Hepatocyte (in vitro differentiated cells): ENCODE measurements around the gene AKT2.

Experiments used
- EZH2 ChIP-seq: fragments of 200-600 bp; sonication (generic); IDR thresholded peaks from 2 replicates; pipeline ENCODE4 v1.6.1; 2016; ENCODE audit warnings: antibody characterized with exemption, mild to moderate bottlenecking, borderline replicate concordance
- TF ChIP-seq, protein P1 (sequence below): fragments of 200-600 bp; sonication (generic); IDR thresholded peaks from 2 replicates; pipeline ENCODE4 v1.5.1; 2016; ENCODE audit warnings: antibody characterized with exemption, mild to moderate bottlenecking; ENCODE audit not compliant: poor library complexity

DNA sequence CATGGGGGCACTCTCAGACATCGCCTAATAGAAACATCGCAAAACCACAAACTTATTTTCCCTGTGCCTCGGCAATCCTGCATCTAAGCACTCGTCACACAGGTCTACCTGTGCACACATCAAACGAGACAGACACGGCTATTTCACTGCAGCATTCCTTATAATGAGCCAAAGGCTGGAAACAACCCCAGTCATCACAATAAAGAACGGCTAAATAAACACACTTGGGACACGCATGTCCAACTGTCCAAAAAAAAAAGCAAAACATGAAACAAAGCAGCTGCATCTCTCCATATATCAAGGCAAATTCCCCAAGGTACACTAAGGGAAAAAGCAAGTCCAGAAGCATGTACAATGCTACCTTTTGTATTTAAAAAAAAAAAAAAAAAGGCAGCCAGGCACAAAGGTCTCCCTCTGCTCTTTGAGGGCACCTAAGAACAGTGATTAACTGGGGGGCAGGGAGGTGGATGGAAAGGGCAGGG is 31.5 kb downstream of the AKT2 start:
- TF ChIP-seq, protein P1, sequence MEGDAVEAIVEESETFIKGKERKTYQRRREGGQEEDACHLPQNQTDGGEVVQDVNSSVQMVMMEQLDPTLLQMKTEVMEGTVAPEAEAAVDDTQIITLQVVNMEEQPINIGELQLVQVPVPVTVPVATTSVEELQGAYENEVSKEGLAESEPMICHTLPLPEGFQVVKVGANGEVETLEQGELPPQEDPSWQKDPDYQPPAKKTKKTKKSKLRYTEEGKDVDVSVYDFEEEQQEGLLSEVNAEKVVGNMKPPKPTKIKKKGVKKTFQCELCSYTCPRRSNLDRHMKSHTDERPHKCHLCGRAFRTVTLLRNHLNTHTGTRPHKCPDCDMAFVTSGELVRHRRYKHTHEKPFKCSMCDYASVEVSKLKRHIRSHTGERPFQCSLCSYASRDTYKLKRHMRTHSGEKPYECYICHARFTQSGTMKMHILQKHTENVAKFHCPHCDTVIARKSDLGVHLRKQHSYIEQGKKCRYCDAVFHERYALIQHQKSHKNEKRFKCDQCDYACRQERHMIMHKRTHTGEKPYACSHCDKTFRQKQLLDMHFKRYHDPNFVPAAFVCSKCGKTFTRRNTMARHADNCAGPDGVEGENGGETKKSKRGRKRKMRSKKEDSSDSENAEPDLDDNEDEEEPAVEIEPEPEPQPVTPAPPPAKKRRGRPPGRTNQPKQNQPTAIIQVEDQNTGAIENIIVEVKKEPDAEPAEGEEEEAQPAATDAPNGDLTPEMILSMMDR, result no peak
- no peak for TF ChIP-seq EZH2
